Left ventricle myocardium inferior (tissue), 1 donor: ENCODE results near the gene SPTAN1. TPM values are rescaled to one million over a fixed set of nuclear protein-coding genes. Genes with fewer than 3 reads are reported as not detected.

Experiments
- DNase-seq: peaks from one replicate; pipeline ENCODE4 v3.0.0-alpha.2; 2020
- H3K27ac ChIP-seq: fragments of 200-600 bp; replicated peaks from 2 replicates; pipeline ENCODE4 v1.8.0; 2021
- H3K27me3 ChIP-seq: fragments of 200-600 bp; 2 replicates; pipeline ENCODE4 v1.8.0; 2021; ENCODE audit warnings: low read depth
- H3K36me3 ChIP-seq: fragments of 200-600 bp; 2 replicates; pipeline ENCODE4 v1.8.0; 2021
- H3K4me1 ChIP-seq: fragments of 200-600 bp; 2 replicates; pipeline ENCODE4 v1.8.0; 2021
- H3K4me3 ChIP-seq: fragments of 200-600 bp; 2 replicates; pipeline ENCODE4 v1.8.0; 2021; ENCODE audit warnings: mild to moderate bottlenecking, moderate library complexity
- H3K9me3 ChIP-seq: fragments of 200-600 bp; replicated peaks from 2 replicates; pipeline ENCODE4 v1.8.0; 2021
- CTCF ChIP-seq: fragments of 200-600 bp; IDR thresholded peaks from 2 replicates; pipeline ENCODE4 v1.8.0; 2021; ENCODE audit warnings: antibody characterized with exemption, mild to moderate bottlenecking, borderline replicate concordance
- intact Hi-C: fragments of 100-400 bp; cut with micrococcal nuclease; formaldehyde crosslinking; loops from one replicate; pipeline ENCODE4 v1.11.0; 2022
- total RNA-seq: library from RNA; stranded (reverse); fragmentation: NEBNext Ultra II Directional; extraction: Animal tissue kit (Norgen Biotek cat#: 25700); gene quantifications from one replicate; pipeline ENCODE4 v1.2.1, GENCODE V29; 2021
- donor health status: DM: no; HTN: yes; CAD: no; lungs with severe emphysema.

The SPTAN1 gene
- total RNA-seq, 1 donor from 2014 or later, result 269 TPM

DNA sequence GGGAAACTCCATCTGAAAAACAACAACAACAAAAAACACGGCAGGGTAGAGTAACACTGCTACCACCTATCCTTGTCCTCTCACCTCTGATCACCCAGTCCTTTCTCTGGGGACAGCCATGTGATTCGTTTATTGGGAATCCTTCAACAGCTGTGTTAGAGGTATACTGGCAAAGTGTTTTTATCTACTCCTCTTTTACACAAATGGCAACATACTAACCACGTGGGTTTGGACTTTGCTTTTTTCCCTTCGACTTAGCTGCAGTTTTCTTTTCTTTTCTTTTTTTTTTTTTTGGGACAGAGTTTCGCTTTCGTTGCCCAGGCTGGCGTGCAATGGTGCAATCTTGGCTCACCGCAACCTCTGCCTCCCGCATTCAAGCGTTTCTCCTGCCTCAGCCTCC lies 125.4 kb downstream of the SPTAN1 start:
- DNase-seq, result no peak
- H3K9me3 ChIP-seq, result no peaks in the 10 kb centered on the region
- H3K27ac ChIP-seq, result no peak overlapping the region
- no peaks in the 10 kb centered on the region for H3K36me3 ChIP-seq
- no peaks in the 10 kb centered on the region for H3K27me3 ChIP-seq
- H3K4me3 ChIP-seq, result no peak overlapping the region
- H3K4me1 ChIP-seq, result no peaks in the 10 kb centered on the region
- no peak for TF ChIP-seq CTCF
- intact Hi-C loops, result no loop called here

Other genes starting within 250 kb of the SPTAN1 start
- gene TRUB2, start 230.1 kb upstream of the SPTAN1 start, total RNA-seq, result 43.7 TPM
- gene COQ4, start 229.7 kb upstream of the SPTAN1 start, total RNA-seq, result 32.0 TPM
- 18.8 TPM for gene SLC27A4, start 212.1 kb upstream of the SPTAN1 start, total RNA-seq
- gene URM1, start 181.2 kb upstream of the SPTAN1 start, total RNA-seq, result 57.0 TPM
- gene CERCAM, start 131.7 kb upstream of the SPTAN1 start, total RNA-seq, result 8.5 TPM
- gene ODF2, start 96.6 kb upstream of the SPTAN1 start, total RNA-seq, result 16.7 TPM
- 18.8 TPM for gene GLE1, start 47.9 kb upstream of the SPTAN1 start, total RNA-seq
- gene DYNC2I2, start 104.3 kb downstream of the SPTAN1 start, total RNA-seq, result 32.7 TPM
- gene SET, start 136.6 kb downstream of the SPTAN1 start, total RNA-seq, result 168 TPM
- 6.3 TPM for gene PKN3, start 149.9 kb downstream of the SPTAN1 start, total RNA-seq
- 6.3 TPM for gene ZDHHC12, start 171.5 kb downstream of the SPTAN1 start, total RNA-seq
- 61.6 TPM for gene ZER1, start 219.3 kb downstream of the SPTAN1 start, total RNA-seq
- gene TBC1D13, start 234.7 kb downstream of the SPTAN1 start, total RNA-seq, result 17.9 TPM